Measurements from ENCODE around the gene GCDH. TPM values are rescaled to one million over a fixed set of nuclear protein-coding genes. Genes with fewer than 3 reads are reported as not detected.
"Not testable (repeated sequence)": the region's sequence is repeated elsewhere in the genome, so short reads cannot be mapped to it uniquely, and the experiment has no call there.

Gene GCDH
- total RNA-seq, 1 donor from 2014 or later, result 14.7 TPM

DNA sequence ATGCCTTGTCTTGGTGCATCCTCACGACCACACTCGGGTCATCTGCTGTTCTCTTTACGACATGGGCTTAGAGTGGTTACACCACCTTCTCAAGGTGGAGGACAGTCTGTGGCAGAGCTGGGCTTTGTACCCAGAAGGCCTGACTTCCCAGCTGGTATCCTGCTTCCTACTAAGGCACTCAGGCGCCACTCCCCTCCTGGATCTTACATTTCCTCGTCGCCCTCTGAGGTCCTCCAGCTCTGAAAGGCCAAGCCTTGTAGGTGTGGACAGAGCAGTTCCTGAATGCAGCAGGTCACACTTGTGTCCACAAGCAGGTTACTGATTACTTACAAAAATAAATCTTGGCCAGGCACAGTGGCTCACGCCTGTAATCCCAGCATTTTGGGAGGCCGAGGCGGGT, 16.2 kb downstream of the GCDH start:
- no peak for DNase-seq

DNA sequence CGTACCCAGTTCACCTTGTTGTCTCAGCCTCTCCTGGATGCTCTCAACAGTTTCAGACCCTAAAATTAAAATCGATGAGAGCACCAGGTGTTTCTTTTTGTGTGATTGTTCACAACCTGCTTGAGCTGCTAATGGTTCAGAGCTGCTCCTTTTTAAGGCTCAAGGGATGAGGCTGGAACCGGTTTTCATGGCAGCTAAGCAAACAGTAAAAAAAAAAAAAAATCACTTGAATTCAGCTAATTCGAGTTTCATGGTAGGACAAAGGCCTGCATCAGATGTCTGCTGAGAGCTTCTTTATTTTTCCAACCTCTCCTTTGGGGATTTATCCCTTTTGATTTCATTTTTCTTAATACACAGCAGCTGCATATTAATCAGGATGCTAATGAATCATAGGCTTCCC, 21.6 kb downstream of the GCDH start:
- DNase-seq, result no peak

DNA sequence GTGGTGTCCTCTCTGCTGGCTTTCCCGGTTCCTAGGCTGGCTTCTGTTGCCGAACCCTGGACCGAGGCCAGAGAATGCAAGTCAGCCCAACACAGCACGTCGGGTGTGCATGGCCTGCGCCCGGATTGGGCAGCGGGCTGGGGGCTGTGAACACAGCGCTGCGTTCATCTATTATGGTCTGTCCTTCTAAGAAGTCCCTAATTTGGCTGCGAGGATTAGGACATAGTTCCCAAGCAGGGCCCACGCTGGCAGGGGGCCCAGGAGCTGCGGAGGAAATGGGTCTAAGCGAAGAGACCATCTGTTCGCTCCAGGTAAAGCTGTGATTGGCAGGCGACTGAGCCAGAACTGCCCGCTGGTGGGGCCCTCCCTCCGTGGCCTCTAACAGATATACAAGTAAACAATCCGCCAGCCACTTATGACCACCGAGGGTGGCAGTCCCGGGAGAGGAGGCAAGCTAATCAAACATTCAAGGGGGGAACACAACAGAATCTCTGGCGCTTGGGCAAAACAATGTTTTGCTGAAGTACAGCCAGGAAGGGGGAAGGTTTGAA, 22.1 kb downstream of the GCDH start:
- DNase-seq, result peak; percentile 68

DNA sequence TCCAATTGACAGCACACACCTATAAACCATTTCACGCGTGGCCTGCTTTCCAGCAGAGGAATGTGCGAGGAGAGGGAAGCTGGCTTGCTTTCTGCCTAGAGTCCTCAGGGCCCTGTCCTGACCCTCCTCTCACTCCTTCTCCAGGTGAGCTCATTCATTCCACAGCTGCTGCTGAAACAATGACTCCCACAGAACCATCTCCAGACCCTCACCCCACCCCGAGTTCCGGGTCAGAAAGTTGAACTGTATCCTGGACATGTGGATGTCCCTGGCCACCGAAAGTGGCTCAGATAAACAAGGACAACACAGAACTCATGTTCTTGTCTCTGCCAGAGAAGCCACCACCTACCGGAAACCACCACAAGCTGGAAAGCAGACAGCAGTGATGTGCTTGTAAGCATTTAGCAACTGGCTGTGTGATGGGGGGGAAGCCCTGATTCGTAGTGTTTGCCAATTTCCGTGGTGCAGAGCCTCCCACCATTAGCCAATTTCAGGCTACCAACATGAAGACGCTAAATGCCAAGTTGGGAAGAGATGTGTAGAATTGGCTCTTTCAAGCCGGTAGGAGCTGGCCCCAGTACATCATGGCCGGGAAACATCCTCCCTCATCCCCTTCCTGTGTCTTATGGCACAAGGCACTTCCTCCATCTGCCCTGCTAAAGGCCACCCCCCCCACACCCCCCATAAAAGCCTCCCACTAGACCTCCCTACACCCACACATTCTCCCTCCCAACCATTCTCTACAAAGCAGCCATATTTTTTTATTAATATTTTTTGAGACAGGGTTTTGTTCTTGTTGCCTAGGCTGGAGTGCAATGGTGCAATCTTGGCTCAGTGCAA, 23.1 kb downstream of the GCDH start:
- DNase-seq, result no peak

DNA sequence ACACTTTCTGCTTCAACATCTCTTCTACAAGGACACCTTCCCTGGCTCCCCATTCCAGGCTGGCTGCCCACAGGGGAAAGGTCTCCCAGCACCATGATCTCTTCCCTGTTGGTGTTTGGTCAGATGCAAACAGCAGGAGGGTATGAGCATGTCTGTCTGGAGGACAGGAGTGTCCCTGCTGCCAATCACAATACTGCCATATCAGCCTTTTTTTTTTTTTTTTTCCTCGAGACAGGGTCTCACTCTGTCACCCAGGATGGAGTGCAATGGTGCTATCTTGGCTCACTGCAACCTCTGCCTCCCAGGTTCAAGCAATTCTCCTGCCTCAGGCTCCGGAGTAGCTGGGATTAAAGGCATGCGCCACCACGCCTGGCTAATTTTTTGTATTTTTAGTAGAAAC, 24.9 kb downstream of the GCDH start:
- not testable (repeated sequence) for DNase-seq

DNA sequence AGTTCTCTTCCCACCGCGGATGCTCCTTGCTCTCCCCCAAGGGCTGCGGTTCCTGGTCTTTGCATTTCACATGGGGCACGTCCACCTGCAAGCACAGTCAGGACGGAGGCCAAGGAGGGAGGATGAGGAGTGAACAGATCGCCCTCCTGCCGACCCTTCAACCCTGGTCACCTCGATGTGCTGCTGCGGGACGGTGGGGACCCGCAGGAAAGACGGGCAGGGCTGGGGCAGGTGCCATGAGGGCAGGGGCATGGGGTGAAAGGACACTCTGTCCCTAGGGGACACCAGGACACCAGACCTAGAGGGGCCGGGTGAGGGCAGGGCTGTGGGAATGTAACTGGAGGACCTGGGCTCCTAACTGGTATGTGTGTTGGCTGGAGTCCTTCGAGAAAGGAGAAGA, 27.3 kb downstream of the GCDH start:
- DNase-seq, result no peak

DNA sequence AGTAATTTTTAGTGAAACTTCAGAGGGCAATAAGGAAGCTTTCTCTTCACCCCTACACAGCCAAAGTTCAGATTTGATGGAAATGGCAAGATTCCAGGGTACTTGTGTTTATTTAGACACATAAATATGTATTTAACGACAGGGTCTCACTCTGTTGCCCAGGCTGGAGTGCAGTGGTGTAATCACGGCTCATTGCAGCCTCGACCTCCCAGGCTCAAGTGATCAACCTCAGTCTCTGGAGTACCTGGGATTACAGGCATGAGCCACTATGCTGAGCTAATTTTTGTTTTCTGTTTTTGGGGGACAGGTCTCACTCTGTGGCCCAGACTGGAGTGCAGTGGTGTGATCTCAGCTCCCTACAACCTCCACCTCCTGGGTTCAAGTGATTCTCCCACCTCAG, 30.1 kb downstream of the GCDH start:
- DNase-seq, result no peak

DNA sequence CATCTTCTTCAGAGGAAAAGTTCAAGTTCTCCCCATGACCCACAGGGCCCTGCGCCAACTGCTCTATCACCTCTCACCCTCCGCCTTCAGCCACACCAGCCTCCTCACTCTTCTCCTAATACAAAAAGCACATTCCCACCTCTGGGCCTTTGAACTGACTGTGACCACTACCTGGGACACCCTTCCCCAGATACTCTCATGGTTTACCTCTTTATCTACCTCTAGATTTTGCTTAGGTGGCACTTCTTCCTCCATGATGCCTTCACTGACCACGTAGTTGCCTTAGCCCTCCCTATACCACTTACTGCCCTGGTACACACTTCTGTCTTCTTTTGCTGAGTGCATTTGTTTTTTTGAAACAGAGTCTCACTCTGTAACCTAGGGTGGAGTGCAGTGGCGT, 32.0 kb downstream of the GCDH start:
- DNase-seq, result no peak

DNA sequence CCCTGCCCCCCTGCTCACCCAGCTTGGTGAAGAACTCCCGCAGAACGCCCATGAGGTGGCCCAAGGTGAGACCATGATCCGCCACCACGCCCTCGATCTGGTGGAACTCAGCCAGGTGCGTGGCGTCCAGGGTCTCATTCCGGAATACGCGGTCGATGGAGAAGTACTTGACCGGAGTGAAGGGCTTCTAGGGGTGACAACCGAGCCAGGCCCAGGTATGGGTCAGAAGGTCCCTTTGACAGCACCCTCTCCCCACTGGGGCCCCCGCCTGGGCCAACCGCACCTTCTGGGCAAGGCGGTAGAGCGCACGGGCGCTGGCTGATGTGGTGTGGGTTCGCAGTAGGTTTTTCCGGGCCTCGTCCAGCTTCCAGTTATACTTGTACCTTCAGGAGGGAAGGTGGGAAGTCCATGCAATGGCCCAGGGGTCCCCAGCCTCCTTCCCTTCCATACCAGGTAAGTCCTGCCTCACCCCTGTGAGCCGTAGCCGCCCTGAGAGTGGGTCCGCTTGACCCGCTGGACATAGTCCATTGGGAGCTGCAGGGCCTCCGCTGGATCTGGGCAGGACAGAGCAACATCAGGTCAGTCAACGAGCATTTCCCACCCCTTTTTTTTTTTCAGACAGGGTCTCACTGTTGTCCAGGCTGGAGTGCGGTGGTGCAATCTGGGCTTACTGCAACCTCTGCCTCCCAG, 33.8 kb downstream of the GCDH start:
- DNase-seq, result no peak

DNA sequence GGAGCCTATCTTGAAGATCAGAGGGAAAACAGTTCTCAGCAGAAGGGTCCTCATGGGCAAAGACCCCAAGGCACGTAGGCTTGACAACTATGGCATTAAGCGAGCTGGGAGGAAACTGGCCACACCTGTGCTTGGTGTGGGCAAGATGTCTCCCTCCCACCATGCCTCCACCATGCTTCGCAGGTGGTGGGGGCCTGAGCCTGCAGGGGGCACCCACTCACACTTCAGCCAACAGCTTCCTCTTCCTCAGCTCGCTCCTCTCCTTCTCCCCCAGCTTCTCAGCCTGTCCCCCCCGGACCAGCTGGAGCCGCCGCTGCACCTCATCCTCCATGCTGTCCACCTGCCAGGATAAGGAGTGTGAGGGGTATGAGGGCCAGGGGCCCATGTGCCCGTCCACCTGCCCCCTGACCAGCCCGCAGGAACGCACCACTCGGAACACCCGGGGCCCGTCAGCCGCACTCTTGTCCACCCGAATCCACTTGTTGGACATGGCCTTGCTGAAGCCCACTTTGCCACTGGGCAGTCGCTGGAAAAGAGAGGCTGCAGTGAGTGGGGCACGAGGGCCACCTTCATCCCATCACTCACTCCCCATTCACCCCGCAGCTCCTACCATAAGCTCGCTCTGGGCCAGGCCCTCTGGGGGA, 39.2 kb downstream of the GCDH start:
- no peak for DNase-seq

DNA sequence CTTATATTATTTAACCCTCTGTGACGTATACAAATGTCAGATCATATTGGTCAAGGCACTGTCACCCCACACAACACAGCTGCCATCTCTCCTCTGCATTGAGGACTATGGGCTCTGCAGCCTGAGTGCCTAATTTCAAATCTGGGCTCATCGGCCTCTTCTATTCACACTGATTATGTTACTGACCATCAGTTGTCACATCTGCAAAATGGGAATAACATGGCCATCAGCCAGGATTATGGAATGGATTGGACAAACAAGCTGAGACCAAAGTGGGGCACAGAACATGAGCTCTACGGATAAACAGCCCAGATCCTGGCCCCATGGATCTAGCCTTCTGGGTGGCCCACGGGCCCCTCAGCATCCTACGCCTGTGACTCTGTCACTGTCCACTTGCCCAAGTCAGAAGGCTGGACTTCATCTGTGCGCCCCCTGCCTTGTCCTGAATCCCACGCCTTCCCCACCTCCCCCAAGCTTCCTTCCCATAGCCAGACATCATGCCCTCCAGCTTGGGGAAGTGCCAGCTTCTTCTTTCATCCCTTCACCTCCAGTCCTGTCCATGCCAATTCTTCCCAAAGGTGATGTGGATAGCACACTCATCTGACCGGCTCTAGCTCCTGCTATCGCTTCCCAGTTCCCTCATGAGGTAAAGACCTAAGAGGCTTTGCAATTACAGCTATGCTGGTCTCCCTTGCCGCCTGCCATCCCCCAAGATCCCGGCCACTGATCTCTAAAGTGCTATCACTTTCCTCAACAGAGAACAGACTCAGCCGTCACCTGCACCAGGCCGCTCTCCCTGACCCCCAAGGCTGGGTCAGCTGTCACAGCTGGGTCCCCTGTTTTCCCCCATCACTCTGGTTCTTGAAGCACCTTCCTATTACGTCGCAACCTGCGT, 41.7 kb downstream of the GCDH start:
- DNase-seq, result no peak

DNA sequence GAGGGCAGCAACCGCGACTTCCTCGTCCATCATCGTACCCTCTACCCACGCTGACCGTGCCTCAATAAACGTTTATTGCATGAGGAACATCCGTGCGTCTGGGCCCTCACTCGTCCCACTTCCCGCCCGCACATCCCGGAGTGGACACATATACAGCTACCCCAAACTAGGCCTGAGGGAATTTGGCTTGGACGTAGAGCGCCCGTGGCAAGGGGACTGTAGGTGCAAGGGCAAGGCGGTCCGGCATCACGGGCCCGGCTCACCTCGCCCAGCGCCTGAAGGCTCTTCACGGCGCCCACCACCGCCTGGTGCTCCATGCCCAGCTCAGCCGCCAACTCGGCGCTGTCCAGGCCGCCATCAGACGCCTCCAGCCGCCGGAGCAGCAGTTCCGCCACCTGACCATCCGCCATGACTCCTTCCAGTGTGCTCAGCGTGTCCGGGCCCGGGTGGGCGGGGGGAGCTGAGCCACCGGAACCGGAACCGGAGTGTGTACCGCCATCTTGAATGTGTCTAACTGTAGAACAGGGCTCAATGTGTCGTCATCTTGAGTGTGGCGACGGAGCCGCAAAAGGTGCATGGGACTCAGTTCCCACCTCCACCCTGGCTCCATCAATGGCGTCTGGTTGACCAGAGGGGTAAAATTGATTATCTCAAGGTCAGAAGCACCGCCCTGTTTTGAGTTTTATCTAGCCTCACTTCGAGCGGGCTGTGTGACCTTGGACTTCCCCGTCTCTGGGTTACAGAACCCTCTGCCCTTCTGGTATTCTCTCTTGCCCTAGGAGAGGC, 42.5 kb downstream of the GCDH start, which contains the start of gene FARSA:
FARSA (minus strand) TSS at position 425 of the 786 bp plus-strand sequence; CDS start at position 410, 15 bp downstream.
- DNase-seq, result peak; percentile 93

DNA sequence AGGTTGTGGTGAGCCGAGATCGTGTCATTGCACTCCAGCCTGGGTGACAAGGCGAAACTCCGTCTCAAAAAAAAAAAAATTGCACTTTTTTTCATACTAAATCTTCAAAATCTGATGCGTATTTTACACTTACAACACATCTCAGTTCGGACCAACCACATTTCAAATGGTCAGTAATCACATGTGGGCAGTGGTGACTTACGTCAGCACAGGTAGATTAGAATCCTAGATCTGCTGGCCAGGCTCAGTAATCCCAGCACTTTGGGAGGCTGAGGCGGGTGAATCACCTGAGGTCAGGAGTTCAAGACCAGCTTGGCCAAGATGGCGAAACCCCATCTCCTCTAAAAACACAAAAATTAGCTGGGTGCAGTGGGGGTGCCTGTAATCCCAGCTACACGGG, 44.1 kb downstream of the GCDH start:
- no peak for DNase-seq

DNA sequence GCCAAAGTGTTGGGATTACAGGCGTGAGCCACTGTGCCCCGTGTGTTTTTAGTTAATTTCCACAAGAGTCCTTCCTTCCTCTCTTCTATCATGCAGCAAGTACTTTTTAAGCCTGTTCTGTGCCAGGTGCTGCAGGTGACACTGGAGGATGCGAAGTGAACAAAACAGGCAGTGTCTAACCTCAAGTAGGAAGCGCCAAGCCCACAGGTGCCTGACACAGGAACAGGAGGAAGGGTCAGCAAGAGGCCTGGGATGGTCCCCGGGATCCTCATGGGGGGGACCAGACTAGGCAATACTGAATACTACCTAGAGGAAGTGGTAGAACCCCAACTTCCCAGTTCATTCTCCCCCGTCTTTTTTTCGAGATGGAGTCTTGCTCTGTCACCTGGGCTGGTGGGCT, 45.6 kb downstream of the GCDH start:
- DNase-seq, result no peak

DNA sequence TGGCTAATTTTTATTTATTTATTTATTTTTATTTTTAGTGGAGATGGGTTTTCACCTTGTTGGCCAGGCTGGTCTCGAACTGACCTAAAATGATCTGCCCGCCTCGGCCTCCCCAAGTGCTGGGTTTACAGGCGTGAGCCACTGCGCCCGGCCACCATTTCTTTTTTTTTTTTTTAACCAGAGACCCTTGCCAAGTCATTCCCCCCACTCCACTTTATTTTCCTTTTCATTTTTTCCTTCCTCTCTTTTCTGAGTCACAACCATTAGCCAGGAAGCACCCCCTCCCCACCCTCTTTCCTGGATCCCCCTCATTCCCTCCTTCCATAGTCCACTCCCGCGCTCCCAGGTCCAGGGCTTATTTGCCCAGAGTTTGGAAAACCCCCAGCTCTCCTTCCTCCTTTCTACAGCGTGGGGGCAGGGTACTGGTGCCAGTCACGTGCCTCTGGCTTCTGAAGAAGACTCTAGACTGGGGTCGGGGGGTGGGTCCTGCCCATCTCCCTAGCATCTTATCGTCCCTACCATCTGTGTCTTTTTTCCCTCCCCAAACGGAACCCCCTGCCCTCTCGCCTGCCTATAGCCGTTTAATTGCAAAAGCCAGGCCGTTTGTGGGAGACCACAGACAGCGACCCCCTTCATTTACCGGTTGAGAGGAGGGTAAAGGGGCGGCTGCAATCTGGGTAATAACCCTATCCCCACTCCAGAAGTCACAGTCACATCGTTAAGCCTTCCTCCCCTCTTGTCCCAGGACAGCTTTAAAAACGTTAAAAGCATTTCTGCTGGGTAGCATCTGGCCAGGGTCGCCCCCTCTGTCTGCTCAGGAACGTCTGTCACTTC, 46.4 kb downstream of the GCDH start:
- DNase-seq, result no peak

DNA sequence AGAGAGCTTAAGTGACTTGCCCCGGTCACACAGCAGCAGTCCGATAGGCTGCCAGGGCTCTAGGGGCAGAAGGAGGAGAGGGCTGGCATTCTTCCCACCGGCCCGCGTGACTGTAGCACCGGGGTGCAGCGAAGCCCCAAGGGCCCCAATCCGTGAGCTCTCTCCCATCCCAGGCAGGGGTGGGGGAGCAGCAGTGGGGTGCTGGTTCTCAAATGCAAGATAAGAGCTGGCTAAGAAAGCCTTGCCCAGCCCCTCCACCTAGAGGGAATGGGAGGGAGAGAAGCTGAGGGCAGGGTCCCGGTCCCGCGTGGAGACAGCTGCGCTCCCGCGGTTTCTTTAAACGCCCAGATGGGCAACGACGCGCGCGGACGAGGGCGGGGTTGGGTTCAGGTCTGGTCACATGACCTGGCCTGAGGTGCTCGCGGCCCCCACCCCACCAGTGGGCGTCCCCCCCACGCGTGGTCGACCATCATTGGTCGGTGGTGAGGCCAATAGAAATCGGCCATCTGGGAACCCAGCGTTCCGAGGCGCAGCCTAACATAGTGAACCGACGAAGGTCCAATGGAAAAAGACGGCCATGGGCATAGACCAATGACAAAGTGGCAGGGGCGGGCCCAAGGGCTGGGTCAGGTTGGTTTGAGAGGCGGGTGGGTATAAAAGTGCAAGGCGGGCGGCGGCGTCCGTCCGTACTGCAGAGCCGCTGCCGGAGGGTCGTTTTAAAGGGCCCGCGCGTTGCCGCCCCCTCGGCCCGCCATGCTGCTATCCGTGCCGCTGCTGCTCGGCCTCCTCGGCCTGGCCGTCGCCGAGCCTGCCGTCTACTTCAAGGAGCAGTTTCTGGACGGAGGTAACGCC, 47.2 kb downstream of the GCDH start, which contains the start of gene CALR:
CALR (plus strand) TSS at position 683 of the 852 bp plus-strand sequence; CDS start at position 754, 71 bp downstream.
- DNase-seq, result peak; percentile 99

DNA sequence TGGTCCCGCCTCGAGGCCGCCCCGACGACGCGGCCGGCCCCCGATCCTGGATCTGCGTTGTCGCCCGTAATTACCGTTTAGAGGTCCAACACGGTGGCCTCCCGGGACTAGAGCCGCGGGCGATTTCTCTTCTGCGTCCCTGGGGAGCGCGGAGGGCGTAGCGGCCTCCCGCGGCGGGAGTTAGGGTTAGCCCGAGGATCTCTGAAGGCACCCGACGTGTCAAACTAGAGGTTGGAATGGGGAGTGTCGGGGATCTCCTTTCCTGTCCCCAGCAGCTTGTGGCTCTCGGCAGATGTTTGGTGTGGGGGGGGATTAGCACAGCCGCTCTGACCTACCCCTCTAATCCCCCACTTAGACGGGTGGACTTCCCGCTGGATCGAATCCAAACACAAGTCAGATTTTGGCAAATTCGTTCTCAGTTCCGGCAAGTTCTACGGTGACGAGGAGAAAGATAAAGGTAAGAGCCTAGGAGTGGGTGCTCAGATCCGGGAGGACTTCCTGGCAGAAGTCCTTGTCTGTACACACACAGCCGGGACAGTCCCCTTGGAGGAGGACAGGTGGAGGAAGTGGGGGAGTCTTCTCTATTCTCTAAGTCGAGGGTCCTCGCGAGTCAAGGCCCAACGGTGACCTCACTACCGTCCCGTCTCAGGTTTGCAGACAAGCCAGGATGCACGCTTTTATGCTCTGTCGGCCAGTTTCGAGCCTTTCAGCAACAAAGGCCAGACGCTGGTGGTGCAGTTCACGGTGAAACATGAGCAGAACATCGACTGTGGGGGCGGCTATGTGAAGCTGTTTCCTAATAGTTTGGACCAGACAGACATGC, 48.0 kb downstream of the GCDH start:
- no peak for DNase-seq

DNA sequence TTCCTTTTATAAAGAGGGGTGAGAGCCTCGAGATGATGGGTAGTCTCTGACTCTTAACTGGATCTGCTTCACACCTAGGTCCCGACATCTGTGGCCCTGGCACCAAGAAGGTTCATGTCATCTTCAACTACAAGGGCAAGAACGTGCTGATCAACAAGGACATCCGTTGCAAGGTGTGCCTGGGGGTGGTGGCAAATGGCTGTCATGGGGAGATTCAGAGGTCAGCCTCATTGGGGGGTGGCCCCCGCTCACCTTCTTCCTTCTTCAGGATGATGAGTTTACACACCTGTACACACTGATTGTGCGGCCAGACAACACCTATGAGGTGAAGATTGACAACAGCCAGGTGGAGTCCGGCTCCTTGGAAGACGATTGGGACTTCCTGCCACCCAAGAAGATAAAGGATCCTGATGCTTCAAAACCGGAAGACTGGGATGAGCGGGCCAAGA, 49.0 kb downstream of the GCDH start:
- no peak for DNase-seq

Data from occipital lobe (tissue), 2 donors.